ENCODE data around the gene GDI2. TPM values are rescaled to one million over a fixed set of nuclear protein-coding genes. Genes with fewer than 3 reads are reported as not detected.
"Not testable (repeated sequence)": the region's sequence is repeated elsewhere in the genome, so short reads cannot be mapped to it uniquely, and the experiment has no call there.

Gene GDI2
- total and polyA plus RNA-seq, 3 experiments from 2014 or later: 171 to 319 (median 311) TPM

GRCh38 chr10:5844345-5845055, 31.3 kb upstream of the GDI2 start:
- H3K36me3 ChIP-seq (ENCODE audit: insufficient read depth, low read length): no peaks in the 10 kb centered on the region
- POLR2A ChIA-PET: no interaction called here
- H3K9me3 Mint-ChIP-seq: no peaks in the 10 kb centered on the region
- no peak overlapping the region for H3K27ac Mint-ChIP-seq
- H3K27me3 Mint-ChIP-seq: peaks cover 5 to 11% of the 10 kb centered on the region in 2 donors
- H3K27me3 ChIP-seq (ENCODE audit: insufficient read depth, low read length, poor library complexity, severe bottlenecking): no peaks in the 10 kb centered on the region
- no peaks in the 10 kb centered on the region for H3K36me3 Mint-ChIP-seq
- DNase-seq: no peak
- no peak overlapping the region for H3K4me3 ChIP-seq (ENCODE audit: low read length)
- H3K27ac ChIP-seq (ENCODE audit: low read depth, low read length): no peak overlapping the region
- no peak overlapping the region for H3K4me3 Mint-ChIP-seq
- H3K9me3 ChIP-seq (ENCODE audit: low read length): no peaks in the 10 kb centered on the region
- CTCF ChIA-PET: no interaction called here
- no peaks in the 10 kb centered on the region for H3K4me1 ChIP-seq (ENCODE audit: insufficient read depth, low read length)
- H3K4me1 Mint-ChIP-seq: peaks cover 5 to 18% (median 13%) of the 10 kb centered on the region in 3 donors

- Histone ChIP-seq H3K27ac (ENCODE audit: low read depth, low read length) (no peak overlapping the region), H3K27me3 (ENCODE audit: insufficient read depth, low read length, poor library complexity, severe bottlenecking) (no peaks in the 10 kb centered on the region), H3K4me3 (ENCODE audit: low read length) (no peak overlapping the region), H3K36me3 (ENCODE audit: insufficient read depth, low read length) (no peaks in the 10 kb centered on the region), H3K9me3 (ENCODE audit: low read length) (no peaks in the 10 kb centered on the region), H3K4me1 (ENCODE audit: insufficient read depth, low read length) (no peaks in the 10 kb centered on the region)
- Mint-ChIP-seq H3K27ac (peak overlapping the region in 1 of 8 donors; percentile 43), H3K4me3 (no peak overlapping the region), H3K27me3 (peaks cover 5 to 13% of the 10 kb centered on the region in 2 donors), H3K4me1 (peaks cover 6 to 18% (median 13%) of the 10 kb centered on the region in 3 donors), H3K9me3 (no peaks in the 10 kb centered on the region), H3K36me3 (no peaks in the 10 kb centered on the region)
- CTCF ChIA-PET: interaction anchor here (0.8 kb wide), 1 partner anchor 9 kb away, joined by 3 read pairs; no protein-coding TSS in a partner anchor
- POLR2A ChIA-PET: interaction anchor here (0.6 kb wide), 1 partner anchor 256 kb away, joined by 3 read pairs; no protein-coding TSS in a partner anchor
- no peak for DNase-seq
Observed at GRCh38 chr10:5843686-5844344, 30.6 kb upstream of the GDI2 start.

GRCh38 chr10:5841965-5842364, 28.7 kb upstream of the GDI2 start:
- Mint-ChIP-seq H3K36me3 (no peaks in the 10 kb centered on the region), H3K27me3 (peaks cover 5 to 13% of the 10 kb centered on the region in 2 donors), H3K27ac (no peak overlapping the region), H3K4me3 (no peak overlapping the region), H3K4me1 (peaks cover 6 to 18% (median 13%) of the 10 kb centered on the region in 3 donors), H3K9me3 (no peaks in the 10 kb centered on the region)
- CTCF ChIA-PET: no interaction called here
- H3K36me3 ChIP-seq (ENCODE audit: insufficient read depth, low read length): no peaks in the 10 kb centered on the region
- no peaks in the 10 kb centered on the region for H3K9me3 ChIP-seq (ENCODE audit: low read length)
- no peaks in the 10 kb centered on the region for H3K4me1 ChIP-seq (ENCODE audit: insufficient read depth, low read length)
- H3K4me3 ChIP-seq (ENCODE audit: low read length): no peak overlapping the region
- POLR2A ChIA-PET: no interaction called here
- DNase-seq: no peak
- no peak overlapping the region for H3K27ac ChIP-seq (ENCODE audit: low read depth, low read length)
- no peaks in the 10 kb centered on the region for H3K27me3 ChIP-seq (ENCODE audit: insufficient read depth, low read length, poor library complexity, severe bottlenecking)

GRCh38 chr10:5840314-5841307, 27.4 kb upstream of the GDI2 start:
- Histone ChIP-seq H3K4me1 (ENCODE audit: insufficient read depth, low read length) (no peaks in the 10 kb centered on the region), H3K27me3 (ENCODE audit: insufficient read depth, low read length, poor library complexity, severe bottlenecking) (no peaks in the 10 kb centered on the region), H3K4me3 (ENCODE audit: low read length) (no peak overlapping the region), H3K36me3 (ENCODE audit: insufficient read depth, low read length) (no peaks in the 10 kb centered on the region), H3K9me3 (ENCODE audit: low read length) (no peaks in the 10 kb centered on the region), H3K27ac (ENCODE audit: low read depth, low read length) (no peak overlapping the region)
- DNase-seq: no peak
- Mint-ChIP-seq H3K4me3 (no peak overlapping the region), H3K27ac (peak overlapping the region in 2 of 8 donors; percentile 28 to 83), H3K27me3 (peaks cover 5 to 13% of the 10 kb centered on the region in 2 donors), H3K4me1 (peaks cover 6 to 13% (median 7%) of the 10 kb centered on the region in 3 donors), H3K9me3 (no peaks in the 10 kb centered on the region), H3K36me3 (no peaks in the 10 kb centered on the region)
- POLR2A ChIA-PET: interaction anchor here (0.6 kb wide), 1 partner anchor 153 kb away, joined by 3 read pairs; no protein-coding TSS in a partner anchor
- CTCF ChIA-PET: interaction anchor here (1.1 to 1.2 kb wide), 2 partner anchors 20 to 39 kb away, joined by 3 read pairs; no protein-coding TSS in a partner anchor

GRCh38 chr10:5836181-5836580, 22.9 kb upstream of the GDI2 start:
- H3K9me3 ChIP-seq (ENCODE audit: low read length); DNase-seq; H3K9me3 Mint-ChIP-seq; H3K4me3 ChIP-seq (ENCODE audit: low read length); H3K36me3 Mint-ChIP-seq; H3K27ac ChIP-seq (ENCODE audit: low read depth, low read length); POLR2A ChIA-PET; H3K4me1 Mint-ChIP-seq; H3K4me3 Mint-ChIP-seq; H3K27me3 Mint-ChIP-seq; H3K36me3 ChIP-seq (ENCODE audit: insufficient read depth, low read length); H3K27ac Mint-ChIP-seq; H3K4me1 ChIP-seq (ENCODE audit: insufficient read depth, low read length); CTCF ChIA-PET; H3K27me3 ChIP-seq (ENCODE audit: insufficient read depth, low read length, poor library complexity, severe bottlenecking): not testable (repeated sequence)

- Histone ChIP-seq H3K27me3 (ENCODE audit: insufficient read depth, low read length, poor library complexity, severe bottlenecking) (no peaks in the 10 kb centered on the region), H3K36me3 (ENCODE audit: insufficient read depth, low read length) (no peaks in the 10 kb centered on the region), H3K27ac (ENCODE audit: low read depth, low read length) (no peak overlapping the region), H3K4me3 (ENCODE audit: low read length) (no peak overlapping the region), H3K9me3 (ENCODE audit: low read length) (no peaks in the 10 kb centered on the region), H3K4me1 (ENCODE audit: insufficient read depth, low read length) (no peaks in the 10 kb centered on the region)
- Mint-ChIP-seq H3K36me3 (no peaks in the 10 kb centered on the region), H3K4me1 (peaks cover 0 to 1% (median 0%) of the 10 kb centered on the region in 3 donors), H3K4me3 (no peak overlapping the region), H3K27ac (no peak overlapping the region), H3K27me3 (peaks cover 1 to 3% of the 10 kb centered on the region in 2 donors), H3K9me3 (no peaks in the 10 kb centered on the region)
- no peak for DNase-seq
- POLR2A ChIA-PET: no interaction called here
- CTCF ChIA-PET: no interaction called here
Observed at GRCh38 chr10:5835446-5836095, 22.3 kb upstream of the GDI2 start.

- ChIA-PET POLR2A (no interaction called here), CTCF (no interaction called here)
- peaks cover 0 to 1% of the 10 kb centered on the region in 2 donors for H3K27me3 Mint-ChIP-seq
- no peaks in the 10 kb centered on the region for H3K27me3 ChIP-seq (ENCODE audit: insufficient read depth, low read length, poor library complexity, severe bottlenecking)
- DNase-seq: no peak
- H3K27ac ChIP-seq (ENCODE audit: low read depth, low read length): no peak overlapping the region
- H3K9me3 Mint-ChIP-seq: no peaks in the 10 kb centered on the region
- no peaks in the 10 kb centered on the region for H3K9me3 ChIP-seq (ENCODE audit: low read length)
- no peak overlapping the region for H3K4me3 ChIP-seq (ENCODE audit: low read length)
- H3K4me1 ChIP-seq (ENCODE audit: insufficient read depth, low read length): no peaks in the 10 kb centered on the region
- H3K4me1 Mint-ChIP-seq: no peaks in the 10 kb centered on the region
- no peaks in the 10 kb centered on the region for H3K36me3 ChIP-seq (ENCODE audit: insufficient read depth, low read length)
- no peak overlapping the region for H3K27ac Mint-ChIP-seq
- H3K4me3 Mint-ChIP-seq: no peak overlapping the region
- H3K36me3 Mint-ChIP-seq: no peaks in the 10 kb centered on the region
Observed at GRCh38 chr10:5833814-5834213, 20.6 kb upstream of the GDI2 start.
